Right hindlimb (tissue), 1 donor: ENCODE results near the gene BAD.
"Not testable (repeated sequence)": the region's sequence is repeated elsewhere in the genome, so short reads cannot be mapped to it uniquely, and the experiment has no call there.

Experiments used
- DNase-seq: peaks from one replicate; pipeline ENCODE4 v3.0.0-alpha.2; 2018

Gene BAD

DNA sequence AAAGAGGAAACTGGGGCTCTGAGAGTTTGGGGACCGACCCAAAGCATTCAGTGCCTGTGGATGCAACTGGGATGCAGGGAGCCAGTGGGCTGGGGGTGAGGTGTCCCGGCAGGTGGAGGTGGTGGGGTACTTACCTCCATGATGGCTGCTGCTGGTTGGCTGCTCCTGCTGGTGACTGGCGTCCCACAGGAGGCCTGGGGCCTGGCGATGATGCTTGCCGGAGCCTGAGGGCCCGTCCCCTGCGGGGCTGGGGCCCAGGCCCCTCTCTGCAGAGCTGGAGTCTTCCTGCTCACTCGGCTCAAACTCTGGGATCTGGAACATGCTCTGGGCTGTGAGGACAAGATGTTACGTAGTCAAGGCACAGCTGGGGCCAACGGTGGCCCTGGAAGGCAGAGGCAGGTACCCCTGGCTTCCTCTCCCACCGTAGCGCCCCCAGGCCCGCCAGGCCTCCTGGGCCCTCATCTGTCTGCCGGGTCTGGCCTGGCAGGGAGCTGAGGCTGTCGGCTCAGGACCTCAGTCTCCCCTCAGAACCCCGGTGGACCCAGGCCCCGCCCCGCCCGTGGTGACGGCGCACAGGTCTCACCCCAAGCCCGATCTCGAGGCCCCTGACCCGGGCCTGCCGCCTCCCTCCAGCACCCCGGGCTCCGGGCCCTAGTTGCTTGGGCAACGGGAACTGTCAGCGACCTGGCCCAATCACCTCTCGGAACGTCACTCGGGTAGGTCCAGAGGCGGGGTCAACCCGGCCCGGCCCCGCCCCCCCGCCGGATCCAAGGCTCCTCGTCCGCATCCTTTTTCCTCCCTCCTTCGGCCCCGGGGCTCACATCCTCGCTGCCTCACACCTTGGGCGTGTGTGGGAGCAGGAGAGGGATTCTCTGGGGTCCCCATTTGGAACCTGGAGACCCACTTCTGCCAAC lies at the start of gene BAD:
Gene BAD, minus strand, starts transcription at position 618 of the 914 bp plus-strand sequence. Its CDS starts 297 bp downstream, at position 321.
- DNase-seq = peak; percentile 97

DNA sequence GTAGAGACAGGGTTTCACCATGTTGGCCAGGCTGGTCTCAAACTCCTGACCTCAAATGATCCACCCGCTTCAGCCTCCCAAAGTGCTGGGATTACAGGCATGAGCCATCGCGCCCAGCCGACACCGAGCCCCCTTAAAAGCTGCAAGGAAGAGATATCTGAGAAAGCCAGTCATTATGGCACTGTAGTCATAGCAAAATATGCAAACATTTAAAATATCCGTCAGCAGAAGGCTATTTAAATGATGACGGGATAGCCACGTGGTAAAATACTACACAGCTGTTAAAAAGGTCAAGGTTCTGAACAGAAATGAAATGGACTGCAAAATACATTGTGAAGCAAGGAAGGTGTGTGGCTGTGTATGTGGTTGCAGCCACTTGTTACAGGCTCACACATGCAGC lies 49.1 kb upstream of the BAD start:
- no peak for DNase-seq

DNA sequence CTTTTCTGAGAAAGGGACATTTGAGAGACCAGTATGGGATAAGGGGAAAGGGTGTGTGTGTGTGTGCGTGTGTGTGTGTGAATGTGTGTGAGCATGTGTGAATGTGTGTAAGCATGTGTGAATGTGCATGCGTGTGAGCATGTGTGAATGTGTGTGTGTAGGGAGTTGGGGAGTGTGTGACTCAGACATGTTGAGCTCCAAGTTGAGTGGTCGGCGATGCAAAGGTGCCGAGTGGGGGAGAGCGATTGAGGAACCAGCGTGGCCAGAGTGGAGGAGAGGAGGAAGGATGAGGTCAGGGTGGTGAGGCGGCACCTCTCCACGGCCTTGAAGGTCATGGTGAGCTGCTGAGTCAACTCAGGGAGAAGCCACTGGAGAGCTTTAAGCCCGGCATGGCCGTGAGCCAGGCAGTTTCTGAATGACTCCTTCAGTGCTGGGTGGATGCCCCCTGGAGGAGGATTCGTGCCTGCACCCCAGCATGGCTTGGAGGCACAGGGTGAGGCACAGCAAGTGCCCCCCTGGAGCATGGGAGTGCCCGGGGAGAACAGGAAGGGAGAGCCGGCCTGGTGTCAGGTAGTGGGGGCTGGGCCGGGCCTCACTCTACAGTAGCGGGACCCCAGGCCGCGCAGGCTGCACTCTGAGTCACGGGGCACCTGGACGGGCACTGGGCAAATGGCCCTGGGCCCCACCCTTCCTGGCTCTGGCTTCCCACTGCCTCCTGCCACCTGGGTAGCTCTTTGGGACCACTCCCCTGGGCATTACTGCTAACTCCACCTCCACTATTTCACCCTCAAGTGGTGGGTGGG lies 47.3 kb upstream of the BAD start:
- DNase-seq = peak; percentile 42

DNA sequence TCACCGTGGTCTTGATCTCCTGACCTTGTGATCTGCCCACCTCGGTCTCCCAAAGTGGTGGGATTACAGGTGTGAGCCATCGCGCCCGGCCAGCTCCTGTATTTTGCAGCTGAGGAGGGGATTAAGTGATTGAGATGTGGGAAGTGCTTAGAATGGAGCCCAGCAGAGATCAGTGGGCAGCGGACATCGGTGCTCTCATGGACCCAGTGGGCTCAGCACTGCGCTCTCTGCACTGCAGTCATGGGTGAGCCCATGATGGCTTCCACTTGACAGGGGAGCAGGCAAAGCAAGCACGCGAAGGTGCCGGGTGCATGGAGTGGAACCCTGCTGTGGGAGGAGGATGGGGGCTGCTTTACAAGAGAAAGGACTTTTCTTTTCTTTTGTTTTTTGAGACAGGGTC lies 46.4 kb upstream of the BAD start:
- DNase-seq = no peak

DNA sequence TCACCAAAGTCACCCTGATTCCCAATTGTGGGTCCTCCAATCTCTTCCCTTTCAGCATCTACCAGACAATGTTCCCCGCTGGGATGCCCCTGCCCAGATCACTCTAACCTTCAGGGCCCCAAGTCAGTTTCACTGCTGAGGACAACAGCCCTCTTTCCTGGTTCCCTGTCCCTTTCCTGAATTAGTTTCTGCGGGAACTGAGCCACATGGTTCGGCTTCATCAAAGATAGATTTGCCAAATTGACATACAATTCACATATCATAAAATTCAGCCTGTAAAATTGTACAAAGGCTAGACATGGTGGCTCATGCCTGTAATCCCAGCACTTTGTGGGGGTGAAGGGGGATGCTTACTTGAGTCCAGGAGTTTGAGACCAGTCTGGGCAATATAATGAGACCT lies 43.5 kb upstream of the BAD start:
- no peak for DNase-seq

DNA sequence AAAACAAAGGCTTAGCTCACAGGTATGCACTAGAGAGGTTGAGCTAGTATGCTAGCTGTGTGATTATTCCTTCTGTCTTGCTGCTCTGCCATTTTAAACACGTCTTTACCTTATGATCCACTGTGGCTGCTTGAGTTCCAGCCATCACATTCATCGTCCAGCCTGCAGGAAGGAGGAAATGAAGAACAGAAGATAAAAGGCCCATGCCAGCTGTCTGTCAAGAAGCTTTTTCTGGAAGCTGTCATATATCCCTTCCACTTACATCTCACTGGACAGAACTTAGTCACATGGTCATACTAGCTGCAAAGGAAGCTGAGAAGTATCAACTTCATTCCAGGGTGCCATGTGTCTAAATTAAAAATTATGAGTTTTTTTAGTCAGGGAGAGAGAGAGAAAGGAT lies 42.9 kb upstream of the BAD start:
- DNase-seq = no peak

DNA sequence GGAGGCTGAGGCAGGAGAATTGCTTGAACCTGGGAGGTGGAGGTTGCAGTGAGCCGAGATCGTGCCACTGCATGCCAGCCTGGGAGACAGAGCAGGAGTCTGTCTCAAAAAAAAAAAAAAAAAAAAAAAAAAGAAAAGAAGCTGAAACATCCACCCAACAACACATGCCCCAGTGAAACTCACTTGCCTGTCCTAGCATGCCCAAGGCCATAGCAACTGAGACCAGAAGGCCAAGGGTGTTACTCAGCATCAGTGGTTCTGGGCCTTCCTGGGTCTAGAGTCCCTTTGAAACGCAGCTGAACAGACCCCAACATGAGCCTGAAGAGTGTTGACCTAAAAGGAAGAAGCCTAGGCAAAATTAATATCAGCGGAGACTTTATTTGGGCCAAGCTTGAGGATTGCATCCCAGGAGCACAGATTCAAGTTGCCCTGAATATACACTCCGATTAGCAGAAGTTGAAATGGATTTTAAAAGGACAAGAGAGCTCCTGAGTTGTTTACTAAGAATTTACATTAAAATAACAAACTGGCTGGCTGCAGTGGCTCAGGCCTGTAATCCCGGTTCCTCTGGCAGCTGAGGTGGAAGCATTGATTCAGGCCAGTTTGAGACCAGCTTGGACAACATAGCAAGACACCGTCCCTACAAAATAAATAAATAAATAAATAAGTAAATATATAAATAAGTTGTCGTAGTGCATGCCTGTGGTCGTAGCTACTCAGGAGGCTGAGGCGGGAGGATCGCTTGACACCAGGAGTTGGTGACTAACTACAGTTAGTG lies 40.4 kb upstream of the BAD start:
- DNase-seq = no peak

DNA sequence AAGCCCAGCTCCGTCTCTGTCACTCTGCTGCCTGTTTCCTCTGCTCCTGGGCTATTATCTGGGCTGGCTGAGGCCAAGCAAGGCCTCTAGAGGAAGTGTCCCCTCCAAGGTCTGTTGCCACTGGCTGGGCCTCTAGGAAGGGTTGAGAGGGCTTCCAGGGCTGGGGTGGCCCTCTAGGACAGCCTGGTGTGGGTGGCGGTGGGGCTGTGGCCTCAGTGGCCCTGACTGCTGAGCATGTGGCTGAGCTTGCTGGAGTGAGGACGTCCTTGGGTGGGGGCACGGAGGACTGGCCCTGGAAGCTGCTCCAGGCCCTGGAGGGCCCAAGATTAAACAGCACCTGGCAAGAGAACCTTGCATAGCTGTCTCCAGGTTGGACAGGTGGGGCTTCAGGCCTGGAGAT lies 39.5 kb upstream of the BAD start:
- not testable (repeated sequence) for DNase-seq

DNA sequence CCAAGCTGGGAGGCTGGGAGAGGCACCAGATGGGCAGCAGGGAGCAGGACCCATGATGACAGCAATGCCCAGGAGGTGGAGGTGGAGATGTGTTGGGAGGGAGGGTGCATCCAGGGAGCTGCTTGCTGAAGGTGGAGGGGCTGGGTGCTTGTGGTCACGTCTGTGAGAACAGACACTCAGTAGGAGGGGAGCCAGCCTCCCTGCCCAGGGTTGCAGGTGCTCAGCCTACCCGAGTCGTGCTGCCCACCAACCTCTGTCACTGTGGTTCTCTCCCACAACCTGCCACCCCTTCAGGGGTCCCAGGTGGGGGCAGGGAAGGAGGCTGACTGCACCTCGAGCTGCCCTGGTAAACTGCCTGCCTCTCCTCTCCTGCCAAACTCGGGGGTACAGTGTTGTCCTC lies 38.9 kb upstream of the BAD start:
- no peak for DNase-seq

DNA sequence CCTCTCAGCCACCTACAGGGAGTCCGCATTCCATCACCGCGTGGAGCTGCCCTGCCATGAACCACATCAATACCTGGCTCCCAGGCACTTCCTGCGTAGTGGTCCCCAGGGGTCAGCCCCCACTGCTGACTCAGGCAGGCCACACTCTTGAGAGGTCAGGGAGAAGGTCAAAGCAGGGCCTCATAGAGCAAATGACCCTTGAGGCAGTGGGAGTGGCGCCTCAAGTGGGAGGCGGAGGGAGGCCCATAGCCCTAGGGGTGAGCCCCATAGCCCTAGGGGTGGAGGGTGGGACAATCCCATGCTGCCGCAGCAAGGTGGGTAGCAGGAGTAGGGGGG lies 38.4 kb upstream of the BAD start:
- no peak for DNase-seq

DNA sequence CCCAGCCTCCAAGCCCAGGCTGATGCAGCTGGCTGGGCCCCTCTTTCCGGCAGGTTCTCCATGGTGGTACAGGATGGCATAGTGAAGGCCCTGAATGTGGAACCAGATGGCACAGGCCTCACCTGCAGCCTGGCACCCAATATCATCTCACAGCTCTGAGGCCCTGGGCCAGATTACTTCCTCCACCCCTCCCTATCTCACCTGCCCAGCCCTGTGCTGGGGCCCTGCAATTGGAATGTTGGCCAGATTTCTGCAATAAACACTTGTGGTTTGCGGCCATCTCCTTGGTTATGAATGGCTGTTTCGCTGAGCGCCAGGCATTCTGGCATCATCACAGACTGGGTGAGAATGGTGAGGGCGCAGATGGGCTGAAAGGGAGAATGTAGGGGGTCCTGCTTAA lies 37.1 kb upstream of the BAD start:
- DNase-seq = no peak

DNA sequence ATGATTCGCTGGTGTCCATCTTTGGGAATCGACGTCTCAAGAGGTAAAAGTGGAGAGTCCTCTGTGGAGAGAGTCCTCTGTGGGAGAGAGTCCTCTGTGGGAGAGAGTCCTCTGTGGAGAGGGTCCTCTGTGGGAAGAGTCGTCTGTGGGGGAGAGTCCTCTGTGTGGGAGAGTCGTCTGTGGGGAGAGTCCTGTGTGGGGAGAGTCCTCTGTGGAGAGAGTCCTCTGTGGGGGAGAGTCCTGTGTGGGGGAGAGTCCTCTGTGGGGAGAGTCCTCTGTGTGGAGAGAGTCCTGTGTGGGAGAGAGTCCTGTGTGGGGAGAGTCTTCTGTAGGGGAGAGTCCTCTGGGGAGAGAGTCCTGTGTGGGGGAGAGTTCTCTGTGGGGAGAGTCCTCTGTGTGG lies 36.6 kb upstream of the BAD start:
- no peak for DNase-seq

DNA sequence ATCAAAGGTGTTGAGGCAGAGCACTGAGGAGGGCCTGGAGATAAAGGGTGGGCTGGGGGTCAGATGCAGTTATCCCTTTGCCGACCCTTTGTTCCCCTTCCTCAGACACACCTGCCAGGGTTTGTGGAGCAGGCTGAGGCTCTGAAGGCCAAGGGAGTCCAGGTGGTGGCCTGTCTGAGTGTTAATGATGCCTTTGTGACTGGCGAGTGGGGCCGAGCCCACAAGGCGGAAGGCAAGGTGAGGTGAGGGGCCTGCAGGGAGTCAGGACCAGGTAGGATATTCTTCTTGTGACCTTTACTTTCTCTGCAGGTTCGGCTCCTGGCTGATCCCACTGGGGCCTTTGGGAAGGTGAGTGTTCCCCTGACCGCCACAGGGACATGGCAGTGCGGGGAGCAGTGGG lies 36.1 kb upstream of the BAD start:
- no peak for DNase-seq

DNA sequence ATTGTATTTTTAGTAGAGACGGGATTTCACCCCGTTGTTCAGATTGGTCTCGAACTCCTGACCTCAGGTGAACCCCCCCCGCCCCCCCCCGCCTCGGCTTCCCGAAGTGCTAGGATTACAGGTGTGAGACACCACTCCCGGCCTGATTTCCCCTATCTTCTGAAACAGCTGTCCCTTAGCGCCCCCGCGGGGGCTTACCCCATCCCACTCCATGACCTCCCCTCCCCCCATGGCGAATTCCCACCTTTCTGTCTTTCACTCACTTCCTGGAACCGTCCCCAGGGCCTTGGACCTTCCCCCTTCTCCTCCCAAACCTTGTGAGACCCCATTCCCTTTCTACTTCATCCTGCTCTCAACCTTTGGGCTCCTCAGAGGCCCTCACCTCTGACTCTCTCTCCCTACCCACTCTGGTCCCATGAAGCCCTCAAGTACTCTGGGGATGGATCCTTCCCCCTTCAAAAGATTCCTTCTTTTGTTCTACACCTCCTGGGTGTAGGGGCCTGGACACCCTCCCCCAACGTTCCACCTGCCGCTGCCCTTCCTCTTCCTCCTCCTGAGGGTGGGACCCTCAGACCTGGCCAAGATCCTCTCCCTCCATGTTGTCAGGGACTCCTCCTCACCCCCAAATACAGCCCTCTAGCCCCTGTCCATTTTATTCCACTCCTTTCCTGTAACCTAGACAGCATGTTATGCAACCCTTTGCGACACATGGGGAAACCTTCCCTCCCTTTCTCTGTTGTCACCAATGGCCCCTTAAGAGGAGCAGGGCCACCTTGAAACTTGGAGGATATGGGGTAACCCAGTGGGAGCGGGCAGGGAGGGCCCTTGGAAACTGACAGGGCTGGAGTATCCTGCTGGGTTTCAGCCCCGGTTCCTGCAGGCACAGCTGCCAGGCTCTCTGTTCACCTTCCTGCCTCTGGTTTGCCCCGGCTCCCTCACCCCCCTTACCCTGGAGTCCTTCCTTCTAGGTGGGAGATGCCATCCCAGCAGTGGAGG lies 34.6 kb upstream of the BAD start:
- DNase-seq = no peak

DNA sequence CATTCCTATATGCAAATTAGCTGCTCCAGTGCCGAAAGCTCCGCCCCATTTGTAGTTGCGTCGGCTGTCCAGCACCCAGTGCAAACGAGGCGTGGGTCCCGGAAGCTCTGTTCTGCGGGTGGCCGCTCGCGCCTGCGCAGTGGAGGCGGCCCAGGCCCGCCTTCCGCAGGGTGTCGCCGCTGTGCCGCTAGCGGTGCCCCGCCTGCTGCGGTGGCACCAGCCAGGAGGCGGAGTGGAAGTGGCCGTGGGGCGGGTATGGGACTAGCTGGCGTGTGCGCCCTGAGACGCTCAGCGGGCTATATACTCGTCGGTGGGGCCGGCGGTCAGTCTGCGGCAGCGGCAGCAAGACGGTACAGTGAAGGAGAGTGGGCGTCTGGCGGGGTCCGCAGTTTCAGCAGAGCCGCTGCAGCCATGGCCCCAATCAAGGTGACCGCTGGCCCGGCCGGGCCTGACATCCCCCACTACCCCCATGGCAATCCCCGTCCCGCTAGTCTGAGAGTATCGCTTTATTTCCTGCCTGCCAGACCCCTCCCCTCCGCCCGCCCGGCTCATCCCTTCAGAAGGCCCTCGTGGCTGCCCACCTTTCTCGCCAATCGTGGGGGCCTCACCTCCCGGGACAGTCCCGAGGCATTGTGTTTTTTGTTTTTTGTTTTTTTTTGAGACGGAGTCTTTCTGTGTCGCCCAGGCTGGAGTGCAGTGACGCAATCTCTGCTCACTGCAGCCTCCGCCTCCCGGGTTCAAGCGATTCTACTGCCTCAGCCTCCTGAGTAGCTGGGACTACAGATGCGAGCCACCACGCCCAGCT lies 33.7 kb upstream of the BAD start, which contains the start of gene PRDX5:
Gene PRDX5, plus strand, starts transcription at position 161 of the 805 bp plus-strand sequence. Its CDS starts 95 bp downstream, at position 256.
- peak; percentile 98 for DNase-seq

DNA sequence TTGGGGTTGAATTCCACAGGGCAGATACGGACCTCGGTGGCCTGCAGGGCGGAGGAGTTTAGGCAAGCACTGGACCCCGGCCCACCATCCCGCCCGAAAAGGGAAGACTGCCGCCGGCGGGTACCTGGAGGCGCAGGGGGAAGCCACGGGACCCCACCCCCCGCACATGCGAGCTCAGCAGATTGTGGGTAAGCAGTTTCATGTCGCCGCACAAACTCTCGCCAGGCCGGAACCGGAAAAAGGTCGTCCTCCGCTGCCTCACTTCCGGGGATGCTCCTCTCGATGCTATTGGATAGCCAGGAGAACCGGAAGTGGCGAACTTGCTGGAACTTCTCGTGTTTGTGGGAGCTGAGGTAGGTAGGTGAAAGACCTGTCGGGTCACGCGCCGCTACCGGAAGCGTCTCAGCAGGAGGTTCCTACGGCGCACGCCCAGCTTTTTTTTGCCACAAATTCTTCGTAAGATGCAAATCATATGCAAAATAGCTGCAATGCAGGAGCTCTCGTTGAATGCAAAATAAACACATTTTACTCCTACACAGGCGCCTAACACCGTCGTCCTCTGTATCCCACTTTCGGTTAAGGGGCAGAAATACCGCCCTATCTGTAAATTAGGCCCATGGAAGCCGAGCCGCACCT lies 33.0 kb upstream of the BAD start, which contains the start of gene TRMT112:
Gene TRMT112, minus strand, starts transcription at position 235 of the 636 bp plus-strand sequence. Its CDS starts 33 bp downstream, at position 202.
- peak; percentile 97 for DNase-seq

DNA sequence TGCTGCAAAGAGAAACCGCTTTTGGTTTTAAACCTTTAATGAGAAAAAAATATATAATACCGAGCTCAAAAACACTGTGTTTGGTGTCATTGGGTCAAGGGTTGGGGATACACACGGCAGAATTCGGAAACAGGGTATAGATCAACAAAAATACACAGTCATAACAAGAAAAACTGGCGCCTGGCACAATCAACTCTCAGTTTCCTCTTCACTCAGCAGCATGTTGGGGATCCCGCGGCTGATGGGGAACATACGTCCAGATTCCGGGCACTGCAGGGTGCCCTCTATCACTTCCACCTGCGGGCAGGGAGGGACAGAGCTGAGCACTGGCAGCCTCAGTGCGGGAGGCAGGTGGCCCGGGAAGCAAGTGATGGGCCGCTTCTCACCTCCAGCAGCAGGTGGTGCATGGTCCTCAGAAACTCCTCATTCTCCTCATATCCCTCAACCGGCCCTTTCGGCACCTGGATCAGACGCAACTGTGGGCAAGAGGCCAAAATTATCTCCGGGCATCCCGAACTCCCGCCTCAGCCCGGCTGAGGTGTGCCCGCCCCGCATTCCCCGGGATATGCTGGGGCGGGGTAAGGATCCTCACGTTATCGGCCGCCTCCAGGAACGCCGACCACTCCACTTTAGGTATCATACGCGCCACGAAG lies 32.3 kb upstream of the BAD start:
- no peak for DNase-seq

DNA sequence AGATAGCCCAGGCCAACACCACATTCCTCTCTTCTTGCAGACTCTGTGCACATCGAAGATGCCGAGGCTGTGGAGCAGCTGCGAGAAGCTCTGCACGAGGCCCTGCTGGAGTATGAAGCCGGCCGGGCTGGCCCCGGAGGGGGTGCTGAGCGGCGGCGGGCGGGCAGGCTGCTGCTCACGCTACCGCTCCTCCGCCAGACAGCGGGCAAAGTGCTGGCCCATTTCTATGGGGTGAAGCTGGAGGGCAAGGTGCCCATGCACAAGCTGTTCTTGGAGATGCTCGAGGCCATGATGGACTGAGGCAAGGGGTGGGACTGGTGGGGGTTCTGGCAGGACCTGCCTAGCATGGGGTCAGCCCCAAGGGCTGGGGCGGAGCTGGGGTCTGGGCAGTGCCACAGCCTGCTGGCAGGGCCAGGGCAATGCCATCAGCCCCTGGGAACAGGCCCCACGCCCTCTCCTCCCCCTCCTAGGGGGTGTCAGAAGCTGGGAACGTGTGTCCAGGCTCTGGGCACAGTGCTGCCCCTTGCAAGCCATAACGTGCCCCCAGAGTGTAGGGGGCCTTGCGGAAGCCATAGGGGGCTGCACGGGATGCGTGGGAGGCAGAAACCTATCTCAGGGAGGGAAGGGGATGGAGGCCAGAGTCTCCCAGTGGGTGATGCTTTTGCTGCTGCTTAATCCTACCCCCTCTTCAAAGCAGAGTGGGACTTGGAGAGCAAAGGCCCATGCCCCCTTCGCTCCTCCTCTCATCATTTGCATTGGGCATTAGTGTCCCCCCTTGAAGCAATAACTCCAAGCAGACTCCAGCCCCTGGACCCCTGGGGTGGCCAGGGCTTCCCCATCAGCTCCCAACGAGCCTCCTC lies 31.4 kb upstream of the BAD start:
- DNase-seq = not testable (repeated sequence)
